K562 (cell line): ENCODE data around the gene KDM4C. TPM values are rescaled to one million over a fixed set of nuclear protein-coding genes. Genes with fewer than 3 reads are reported as not detected.

Experiments used
- ATAC-seq: fragments of 200-7000 bp; cut with Tn5 transposase; 3 replicates; pipeline ENCODE4 v1.9.1; 2020; ENCODE audit warnings: moderate library complexity
- BruUV-seq: library from RNA; stranded (reverse); fragments of 400-500 nt; replicated peaks from 2 replicates; lab custom pipeline; 2021; lab: Mats Ljungman, UMichigan
- CTCF ChIA-PET: fragments of 300-600 bp; formaldehyde crosslinking; extraction: SDS; loops from one replicate; lab custom pipeline; 2021; ENCODE audit warnings: low intra/inter-chr PET ratio; lab: Yijun Ruan, JAX
- POLR2A ChIA-PET: fragments of 300-600, 350-650 bp; sonication (Branson Sonifier 250); formaldehyde crosslinking; extraction: SDS; loops from one replicate; lab custom pipeline; 2021; ENCODE audit warnings: antibody characterized with exemption, inconsistent platforms; lab: Yijun Ruan, JAX
- DNase-seq, 4 experiments: peaks; one replicate each; pipeline versions ENCODE4 v3.0.0 to v3.0.0-alpha.2; 2011 to 2018; ENCODE audit warnings: low spot score in 3 of 4, mixed read lengths in 3 of 4; ENCODE audit errors: extremely low read depth in 1 of 4
- FAIRE-seq: peaks from 2 replicates; lab custom pipeline; 2011; peaks lifted over from hg19 to GRCh38; lab: Jason Lieb, UNC
- H2AFZ ChIP-seq: 2 replicates; pipeline ENCODE4 v1.6.0; 2011; ENCODE audit warnings: low read depth, low read length, control low read depth, inconsistent platforms
- H3K27ac ChIP-seq: fragments of 200-600 bp; 3 replicates; pipeline ENCODE4 v1.8.0; 2011; ENCODE audit warnings: low read depth, mild to moderate bottlenecking, control low read depth, inconsistent platforms, low read length, moderate library complexity, mixed read lengths; ENCODE audit errors: extremely low read depth
- H3K27me3 ChIP-seq, 2 experiments: fragments of 300-600 bp in 1 of 2; 2 replicates in 1 of 2; 3 replicates in 1 of 2; pipeline versions ENCODE4 v1.6.0 to v1.8.0; 2011; ENCODE audit warnings: inconsistent platforms in 2 of 2, low read length in 2 of 2, mild to moderate bottlenecking in 1 of 2, mixed read lengths in 1 of 2, moderate library complexity in 1 of 2; ENCODE audit not compliant: control insufficient read depth in 2 of 2, insufficient read depth in 2 of 2
- H3K36me3 ChIP-seq: fragments of 300-600 bp; 3 replicates; pipeline ENCODE4 v1.8.0; 2011; ENCODE audit warnings: mild to moderate bottlenecking, low read length, inconsistent platforms; ENCODE audit not compliant: control insufficient read depth, insufficient read depth
- H3K4me1 ChIP-seq, 2 experiments: fragments of 200-600 bp in 1 of 2; replicated peaks in 1 of 2; 2 replicates in 1 of 2; 3 replicates in 1 of 2; pipeline versions ENCODE4 v1.5.1 to v1.8.0; 2011; ENCODE audit warnings: inconsistent platforms in 2 of 2, low read length in 2 of 2, mild to moderate bottlenecking in 1 of 2, mixed read lengths in 1 of 2, moderate library complexity in 1 of 2; ENCODE audit not compliant: control insufficient read depth in 2 of 2, insufficient read depth in 2 of 2
- H3K4me2 ChIP-seq: 2 replicates; pipeline ENCODE4 v1.6.1; 2011; ENCODE audit warnings: low read length, control low read depth, inconsistent platforms, mixed read lengths; ENCODE audit not compliant: insufficient read depth
- H3K4me3 ChIP-seq: fragments of 200-600 bp; sonication (generic), shearing (Covaris generic); 2 replicates; pipeline ENCODE4 v1.5.1; 2016; ENCODE audit warnings: control low read depth, inconsistent platforms
- H3K79me2 ChIP-seq: fragments of 200-600 bp; 3 replicates; pipeline ENCODE4 v1.8.0; 2011; ENCODE audit warnings: low read length, inconsistent platforms; ENCODE audit not compliant: control insufficient read depth, insufficient read depth
- H3K9ac ChIP-seq, 2 experiments: 2 replicates each; pipeline versions ENCODE4 v1.6.0 to v1.6.1; 2011; ENCODE audit warnings: low read depth in 2 of 2, low read length in 2 of 2, control low read depth in 1 of 2, inconsistent platforms in 1 of 2, mild to moderate bottlenecking in 1 of 2, mixed read lengths in 1 of 2; ENCODE audit not compliant: insufficient read depth in 1 of 2
- H3K9me1 ChIP-seq: one replicate; pipeline ENCODE4 v1.6.0; 2011; ENCODE audit warnings: inconsistent platforms, mild to moderate bottlenecking, low read length, moderate library complexity; ENCODE audit not compliant: control insufficient read depth, insufficient read depth
- H3K9me3 ChIP-seq: replicated peaks from 2 replicates; pipeline ENCODE4 v1.5.1; 2011; ENCODE audit warnings: low read depth, low read length, inconsistent platforms; ENCODE audit not compliant: control insufficient read depth, insufficient read depth
- H4K20me1 ChIP-seq: replicated peaks from 2 replicates; pipeline ENCODE4 v1.6.1; 2011; ENCODE audit warnings: low read length, inconsistent platforms, mixed read lengths; ENCODE audit not compliant: control insufficient read depth, insufficient read depth
- DMBX1 ChIP-seq: fragments of 250-450 bp; sonication (Bioruptor Pico); IDR thresholded peaks from 2 replicates; pipeline ENCODE4 v1.8.0; 2022; ENCODE audit warnings: inconsistent platforms, mild to moderate bottlenecking, moderate library complexity, borderline replicate concordance
- HDAC6 ChIP-seq: IDR thresholded peaks from 2 replicates; pipeline ENCODE4 v1.6.1; 2012; ENCODE audit warnings: low read depth, mild to moderate bottlenecking, control low read depth, inconsistent platforms, low read length, moderate library complexity
- KDM5B ChIP-seq: fragments of 200-600 bp; sonication (generic); IDR thresholded peaks from 2 replicates; pipeline ENCODE4 v1.6.1; 2012; ENCODE audit warnings: low read depth, mild to moderate bottlenecking, moderate library complexity, low read length, control low read depth, inconsistent platforms; ENCODE audit not compliant: insufficient replicate concordance
- MYBL2 ChIP-seq, 2 experiments: fragments of 450-650 bp in 1 of 2; sonication (generic) in 1 of 2; formaldehyde crosslinking in 1 of 2; IDR thresholded peaks; 2 replicates each; pipeline versions ENCODE4 v1.6.1 to v1.8.1; 2017 to 2022; ENCODE audit warnings: borderline replicate concordance in 1 of 2, inconsistent platforms in 1 of 2, low read depth in 1 of 2, mild to moderate bottlenecking in 1 of 2, missing genetic modification reagents in 1 of 2, moderate library complexity in 1 of 2
- NR2C2 ChIP-seq, 2 experiments: fragments of 200-800 bp in 1 of 2; sonication (Bioruptor generic) in 1 of 2; sonication (generic) in 1 of 2; formaldehyde crosslinking in 1 of 2; IDR thresholded peaks; 2 replicates each; pipeline versions ENCODE4 v1.6.1 to v1.8.0; 2016 to 2022; ENCODE audit warnings: mild to moderate bottlenecking in 1 of 2, missing compliant biosample characterization in 1 of 2, missing genetic modification characterization in 1 of 2, missing genetic modification reagents in 1 of 2
- PTRF ChIP-seq: fragments of 450-650 bp; IDR thresholded peaks from 2 replicates; pipeline ENCODE4 v1.6.1; 2016; ENCODE audit warnings: mild to moderate bottlenecking, missing genetic modification characterization, missing compliant biosample characterization
- RAD21 ChIP-seq, 2 experiments: fragments of 250-450 bp in 1 of 2; fragments of 450-650 bp in 1 of 2; sonication (Bioruptor Pico) in 1 of 2; formaldehyde crosslinking in 1 of 2; IDR thresholded peaks in 1 of 2; conservative IDR thresholded peaks in 1 of 2; 2 replicates each; pipeline versions ENCODE4 v1.4.0 to v1.8.0; 2020 to 2022; ENCODE audit warnings: mild to moderate bottlenecking in 2 of 2, moderate library complexity in 1 of 2
- RBM39 ChIP-seq: fragments of 200-400 bp; formaldehyde crosslinking; optimal IDR thresholded peaks from 2 replicates; pipeline ENCODE3; 2018; ENCODE audit warnings: low read depth, low read length
- USF2 ChIP-seq: sonication (generic); formaldehyde crosslinking; IDR thresholded peaks from 2 replicates; pipeline ENCODE4 v1.5.0; 2020; ENCODE audit warnings: missing genetic modification reagents
- ZSCAN29 ChIP-seq: fragments of 450-650 bp; IDR thresholded peaks from 2 replicates; pipeline ENCODE4 v1.6.1; 2017
- WGBS: fragments of 100-300 bp; shearing (Covaris generic); methylation state at CpG from one replicate; pipeline ENCODE4 v1.1.6; 2016; ENCODE audit warnings: low coverage, mixed read lengths; ENCODE audit not compliant: insufficient coverage; ENCODE audit errors: missing lambda C conversion rate; 5-methylcytosine and 5-hydroxymethylcytosine counted together
- in situ Hi-C: fragments of 300-500 bp; cut with MboI; formaldehyde crosslinking; loops from 4 replicates; pipeline ENCODE4 v1.15.0; 2018; ENCODE audit warnings: inconsistent platforms, mixed read lengths
- intact Hi-C: fragments of 100-400 bp; cut with micrococcal nuclease; formaldehyde crosslinking; loops from 2 replicates; pipeline ENCODE4 v1.14.2; 2022
- polyA plus RNA-seq, 8 experiments: library from polyadenylated mRNA; depleted of rRNA in 4 of 8; stranded (reverse) in 5 of 8; unstranded in 3 of 8; fragments of >200 nt; fragmentation: Nextera tagmentation in 2 of 8; fragmentation: Illumina TruSeq in 1 of 8; extraction: Ambion mirVana in 2 of 8; extraction: Trizol in 1 of 8; gene quantifications; 2 replicates each; pipeline versions ENCODE4 v1.2.1 to v1.2.3, GENCODE V29; 2011 to 2014; ENCODE audit warnings: inconsistent platforms in 1 of 8, missing spikeins in 1 of 8
- total RNA-seq, 7 experiments: library from RNA; depleted of rRNA in 6 of 7; stranded (reverse); fragments of >200 nt in 6 of 7; fragmentation: Illumina TruSeq in 2 of 7; extraction: Trizol in 2 of 7; gene quantifications; 2 replicates each; pipeline versions ENCODE4 v1.2.1 to v1.2.3, GENCODE V29; 2011 to 2021; ENCODE audit warnings: low replicate concordance in 1 of 7
- TF ChIP-seq, protein P1 (sequence below): sonication (generic); formaldehyde crosslinking; IDR thresholded peaks from 2 replicates; pipeline ENCODE4 v1.8.0; 2023; ENCODE audit warnings: missing genetic modification reagents, mild to moderate bottlenecking, borderline replicate concordance
- TF ChIP-seq, protein P2 (sequence below): fragments of 450-650 bp; IDR thresholded peaks from 2 replicates; pipeline ENCODE4 v1.6.1; 2016

Gene KDM4C
- total and polyA plus RNA-seq, 9 of the 15 experiments (the other 6 are each of a cell fraction or from before 2014, with no cell fraction given): 5.4 to 17.0 (median 12.6) TPM

DNA sequence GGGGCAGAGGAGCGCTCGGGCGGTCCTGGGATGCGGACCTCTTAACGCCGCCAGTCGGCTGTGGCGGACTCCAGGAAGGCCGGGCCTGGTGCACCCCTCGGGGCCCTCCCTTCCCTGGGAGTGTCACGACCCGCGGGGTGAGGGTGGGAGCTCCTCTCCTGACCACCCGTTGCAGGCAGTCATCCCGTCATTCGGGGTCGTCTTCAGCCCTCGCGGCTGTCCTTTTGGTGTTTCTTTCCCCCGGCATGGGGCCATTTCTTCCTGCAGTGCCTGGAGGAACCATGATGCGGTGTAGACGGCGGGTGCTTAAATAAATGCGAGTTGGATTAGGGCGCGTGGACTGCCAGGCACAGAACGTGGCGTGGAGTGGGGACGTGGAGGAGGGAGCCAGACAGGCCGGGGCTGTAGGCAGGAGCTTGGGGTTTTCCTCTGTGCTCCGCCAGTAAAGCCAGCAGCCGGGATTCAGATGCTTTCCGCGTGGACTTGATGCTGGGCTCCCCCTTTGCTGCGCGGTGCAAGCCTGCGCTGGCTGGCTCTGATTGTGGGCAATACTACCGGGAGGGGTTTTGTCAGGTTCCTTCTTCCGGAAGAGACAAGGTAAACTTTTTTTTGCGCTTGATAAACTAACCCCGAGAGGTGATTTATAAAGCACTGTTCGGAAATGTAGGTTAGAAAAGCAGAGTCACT lies 868 bp downstream of the KDM4C start:
- ChIA-PET CTCF (no interaction called here), POLR2A (interaction anchor here (0.6 to 0.8 kb wide), 4 partner anchors 21 to 638 kb away, joined by 3 to 5 read pairs (median 4); no protein-coding TSS in a partner anchor)
- Histone ChIP-seq H3K9me3 (no peaks in the 10 kb centered on the region), H3K4me2 (peak overlapping the region; percentile 81), H3K9me1 (no peaks in the 10 kb centered on the region), H2AFZ (peak overlapping the region; percentile 86), H3K9ac (peak overlapping the region; percentile 85 to 95), H3K79me2 (peaks cover 51% of the 10 kb centered on the region), H3K27ac (peak overlapping the region; percentile 91), H3K27me3 (no peaks in the 10 kb centered on the region), H3K4me3 (peak overlapping the region; percentile 84), H3K36me3 (no peaks in the 10 kb centered on the region), H3K4me1 (peaks cover 0 to 15% of the 10 kb centered on the region in 2 experiments; a peak in 3 of 5 replicates), H4K20me1 (no peaks in the 10 kb centered on the region)
- DNase-seq: peak in 2 of 4 experiments; percentile 32 to 61
- in situ Hi-C loops: no loop called here
- intact Hi-C loops: loop anchor here (5.0 kb wide), 1 partner anchor 76 kb away; no protein-coding TSS in a partner anchor
- under 1% methylated on average over 22 of the region's 42 CpGs for WGBS
- ATAC-seq: peak; percentile 60
- BruUV-seq: no TSS peak
- no peak for FAIRE-seq
- TF ChIP-seq MYBL2 (IDR thresholded peaks at IDR 0.05; ENCODE audit: low read depth): no peak
- no peak for TF ChIP-seq MYBL2 (CRISPR knock-in tag; IDR thresholded peaks at IDR 0.05; ENCODE audit: borderline replicate concordance)
- TF ChIP-seq KDM5B: peak; percentile 38
- no peak for TF ChIP-seq NR2C2 (CRISPR knock-in tag; IDR thresholded peaks at IDR 0.05)
- no peak for TF ChIP-seq NR2C2 (tag; IDR thresholded peaks at IDR 0.05)
- TF ChIP-seq, protein P1, sequence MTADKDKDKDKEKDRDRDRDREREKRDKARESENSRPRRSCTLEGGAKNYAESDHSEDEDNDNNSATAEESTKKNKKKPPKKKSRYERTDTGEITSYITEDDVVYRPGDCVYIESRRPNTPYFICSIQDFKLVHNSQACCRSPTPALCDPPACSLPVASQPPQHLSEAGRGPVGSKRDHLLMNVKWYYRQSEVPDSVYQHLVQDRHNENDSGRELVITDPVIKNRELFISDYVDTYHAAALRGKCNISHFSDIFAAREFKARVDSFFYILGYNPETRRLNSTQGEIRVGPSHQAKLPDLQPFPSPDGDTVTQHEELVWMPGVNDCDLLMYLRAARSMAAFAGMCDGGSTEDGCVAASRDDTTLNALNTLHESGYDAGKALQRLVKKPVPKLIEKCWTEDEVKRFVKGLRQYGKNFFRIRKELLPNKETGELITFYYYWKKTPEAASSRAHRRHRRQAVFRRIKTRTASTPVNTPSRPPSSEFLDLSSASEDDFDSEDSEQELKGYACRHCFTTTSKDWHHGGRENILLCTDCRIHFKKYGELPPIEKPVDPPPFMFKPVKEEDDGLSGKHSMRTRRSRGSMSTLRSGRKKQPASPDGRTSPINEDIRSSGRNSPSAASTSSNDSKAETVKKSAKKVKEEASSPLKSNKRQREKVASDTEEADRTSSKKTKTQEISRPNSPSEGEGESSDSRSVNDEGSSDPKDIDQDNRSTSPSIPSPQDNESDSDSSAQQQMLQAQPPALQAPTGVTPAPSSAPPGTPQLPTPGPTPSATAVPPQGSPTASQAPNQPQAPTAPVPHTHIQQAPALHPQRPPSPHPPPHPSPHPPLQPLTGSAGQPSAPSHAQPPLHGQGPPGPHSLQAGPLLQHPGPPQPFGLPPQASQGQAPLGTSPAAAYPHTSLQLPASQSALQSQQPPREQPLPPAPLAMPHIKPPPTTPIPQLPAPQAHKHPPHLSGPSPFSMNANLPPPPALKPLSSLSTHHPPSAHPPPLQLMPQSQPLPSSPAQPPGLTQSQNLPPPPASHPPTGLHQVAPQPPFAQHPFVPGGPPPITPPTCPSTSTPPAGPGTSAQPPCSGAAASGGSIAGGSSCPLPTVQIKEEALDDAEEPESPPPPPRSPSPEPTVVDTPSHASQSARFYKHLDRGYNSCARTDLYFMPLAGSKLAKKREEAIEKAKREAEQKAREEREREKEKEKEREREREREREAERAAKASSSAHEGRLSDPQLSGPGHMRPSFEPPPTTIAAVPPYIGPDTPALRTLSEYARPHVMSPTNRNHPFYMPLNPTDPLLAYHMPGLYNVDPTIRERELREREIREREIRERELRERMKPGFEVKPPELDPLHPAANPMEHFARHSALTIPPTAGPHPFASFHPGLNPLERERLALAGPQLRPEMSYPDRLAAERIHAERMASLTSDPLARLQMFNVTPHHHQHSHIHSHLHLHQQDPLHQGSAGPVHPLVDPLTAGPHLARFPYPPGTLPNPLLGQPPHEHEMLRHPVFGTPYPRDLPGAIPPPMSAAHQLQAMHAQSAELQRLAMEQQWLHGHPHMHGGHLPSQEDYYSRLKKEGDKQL (CRISPR knock-in tag): no peak
- TF ChIP-seq, protein P2, sequence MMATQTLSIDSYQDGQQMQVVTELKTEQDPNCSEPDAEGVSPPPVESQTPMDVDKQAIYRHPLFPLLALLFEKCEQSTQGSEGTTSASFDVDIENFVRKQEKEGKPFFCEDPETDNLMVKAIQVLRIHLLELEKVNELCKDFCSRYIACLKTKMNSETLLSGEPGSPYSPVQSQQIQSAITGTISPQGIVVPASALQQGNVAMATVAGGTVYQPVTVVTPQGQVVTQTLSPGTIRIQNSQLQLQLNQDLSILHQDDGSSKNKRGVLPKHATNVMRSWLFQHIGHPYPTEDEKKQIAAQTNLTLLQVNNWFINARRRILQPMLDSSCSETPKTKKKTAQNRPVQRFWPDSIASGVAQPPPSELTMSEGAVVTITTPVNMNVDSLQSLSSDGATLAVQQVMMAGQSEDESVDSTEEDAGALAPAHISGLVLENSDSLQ: no peak
- TF ChIP-seq RBM39: no peak
- TF ChIP-seq HDAC6: no peak
- TF ChIP-seq RAD21 (CRISPR knock-in tag; conservative IDR thresholded peaks at IDR 0.05 in 1 of 2, IDR thresholded peaks at IDR 0.05 in 1 of 2): no peak
- no peak for TF ChIP-seq USF2 (CRISPR knock-in tag)
- no peak for TF ChIP-seq PTRF (tag)
- peak; percentile 96 for TF ChIP-seq ZSCAN29
- no peak for TF ChIP-seq DMBX1 (CRISPR knock-in tag)
